Fibroblast of the aortic adventitia (primary cell): ENCODE data around the gene ANKRD49. TPM values are rescaled to one million over a fixed set of nuclear protein-coding genes. Genes with fewer than 3 reads are reported as not detected.
"Not testable (repeated sequence)": the region's sequence is repeated elsewhere in the genome, so short reads cannot be mapped to it uniquely, and the experiment has no call there.

Experiments used
- DNase-seq: peaks from one replicate; pipeline ENCODE4 v3.0.0-alpha.2; 2010; ENCODE audit warnings: low read depth
- H3K4me3 ChIP-seq: 2 replicates; pipeline ENCODE4 v1.5.1; 2011; ENCODE audit warnings: low read depth, mild to moderate bottlenecking, control low read depth, low read length, moderate library complexity
- CTCF ChIP-seq: IDR thresholded peaks from 2 replicates; pipeline ENCODE4 v1.5.1; 2011; ENCODE audit warnings: mild to moderate bottlenecking, low read length, control low read depth, inconsistent platforms; ENCODE audit not compliant: insufficient read depth
- total RNA-seq: library from RNA; depleted of rRNA; stranded (reverse); fragments of >200 nt; gene quantifications from 2 replicates; pipeline ENCODE4 v1.2.3, GENCODE V29; 2012; ENCODE audit warnings: low replicate concordance

The ANKRD49 gene
- total RNA-seq, 1 donor, result 13.9 TPM

- H3K4me3 ChIP-seq, result no peak overlapping the region
- DNase-seq, result no peak
- TF ChIP-seq CTCF, result no peak
These were observed 7.7 kb downstream of the ANKRD49 start for GRCh38 chr11:94501522-94501921.

GRCh38 chr11:94504689-94505293 is 11.0 kb downstream of the ANKRD49 start:
- peak; percentile 62 for TF ChIP-seq CTCF
- H3K4me3 ChIP-seq, result no peak overlapping the region
- peak; percentile 81 for DNase-seq

- DNase-seq, H3K4me3 ChIP-seq: not testable (repeated sequence)
These were observed 12.7 kb downstream of the ANKRD49 start for GRCh38 chr11:94506513-94506912.

- no peak for DNase-seq
- TF ChIP-seq CTCF, result no peak
- H3K4me3 ChIP-seq, result no peak overlapping the region
These were observed 13.7 kb downstream of the ANKRD49 start for GRCh38 chr11:94507485-94507884.

- no peak for DNase-seq
- TF ChIP-seq CTCF, result no peak
- H3K4me3 ChIP-seq, result peak within 1 kb of the TSS; percentile 68
These were observed 18.4 kb downstream of the ANKRD49 start, which contains the start of gene C11orf97 for GRCh38 chr11:94511932-94512781. Gene C11orf97 (plus strand): TSS chr11:94512461. CDS start chr11:94512529, 68 bp downstream.

GRCh38 chr11:94513091-94513490 is 19.3 kb downstream of the ANKRD49 start:
- no peak for TF ChIP-seq CTCF
- H3K4me3 ChIP-seq, result no peak overlapping the region
- DNase-seq, result no peak

- no peak overlapping the region for H3K4me3 ChIP-seq
- TF ChIP-seq CTCF, result no peak
- DNase-seq, result no peak
These were observed 21.6 kb downstream of the ANKRD49 start for GRCh38 chr11:94515398-94515797.
